ENCODE results near the gene FAR2.

GRCh38 chr12:29343022-29343799 is 194.1 kb downstream of the FAR2 start:
- TF ChIP-seq RAD21 (IDR thresholded peaks at IDR 0.05; ENCODE audit: low read depth) (no peak), EGR1 (IDR thresholded peaks at IDR 0.05) (no peak), TAF1 (IDR thresholded peaks at IDR 0.05; ENCODE audit: low read depth) (no peak), TCF12 (IDR thresholded peaks at IDR 0.05; ENCODE audit: low read depth) (no peak), EP300 (IDR thresholded peaks at IDR 0.05; ENCODE audit: borderline replicate concordance) (no peak), MAX (IDR thresholded peaks at IDR 0.05) (no peak), YY1 (IDR thresholded peaks at IDR 0.05; ENCODE audit: low read depth) (no peak), CREB1 (IDR thresholded peaks at IDR 0.05; ENCODE audit: low read depth) (no peak)
